Right cardiac atrium (tissue), 5 donors: ENCODE results near the gene TLL2. TPM values are rescaled to one million over a fixed set of nuclear protein-coding genes. Genes with fewer than 3 reads are reported as not detected.

Source experiments
- ATAC-seq, 2 donors: fragments of 200-7000 bp; cut with Tn5 transposase; one replicate each; pipeline versions ENCODE4 v1.8.0 to v1.9.1; 2020; ENCODE audit warnings: moderate library complexity in 2 of 2, mild to moderate bottlenecking in 1 of 2
- DNase-seq, 3 donors: peaks; one replicate each; pipeline ENCODE4 v3.0.0-alpha.2; 2020
- H3K27ac ChIP-seq: one replicate; pipeline ENCODE4 v1.5.1; 2013; ENCODE audit warnings: mild to moderate bottlenecking, low read length, control low read depth, moderate library complexity
- H3K27me3 ChIP-seq: one replicate; pipeline ENCODE4 v1.6.1; 2013; ENCODE audit not compliant: control insufficient read depth, insufficient read depth
- H3K4me1 ChIP-seq: one replicate; pipeline ENCODE4 v1.6.1; 2013; ENCODE audit warnings: low read length; ENCODE audit not compliant: control insufficient read depth, insufficient read depth
- H3K4me3 ChIP-seq: one replicate; pipeline ENCODE4 v1.5.1; 2013; ENCODE audit warnings: low read length, control low read depth
- H3K9me3 ChIP-seq: one replicate; pipeline ENCODE4 v1.6.1; 2013; ENCODE audit warnings: low read length; ENCODE audit not compliant: control insufficient read depth
- WGBS: extraction: QIAGEN DNeasy Blood & Tissue Kit; methylation state at CpG from one replicate; pipeline ENCODE4 v1.1.7; 2013; 5-methylcytosine and 5-hydroxymethylcytosine counted together
- intact Hi-C, 4 donors: fragments of 100-400 bp; cut with DNase I; formaldehyde crosslinking; loops; one replicate each; pipeline versions ENCODE4 v1.11.0 to v1.14.0; 2022 to 2023
- polyA plus RNA-seq: library from polyadenylated mRNA; stranded (reverse); fragments of 200-250 nt; gene quantifications from one replicate; pipeline ENCODE4 v1.2.3, GENCODE V29; 2013
- total RNA-seq, 4 donors: library from RNA; stranded (reverse); fragmentation: NEBNext Ultra II Directional; extraction: Animal tissue kit (Norgen Biotek cat#: 25700); gene quantifications; one replicate each; pipeline ENCODE4 v1.2.1, GENCODE V29; 2021
- donor health status: healthy with polysubstance abuse.
- donor health status: DM: no; HTN: yes; CAD: no.
- donor health status: DM: no; HTN: no; CAD: no.
- donor health status: DM: no; HTN: yes; CAD: no; lungs with severe emphysema.
- donor health status: DM: yes; HTN: yes; CAD: no.

Gene TLL2
- total and polyA plus RNA-seq, 5 donors = 1.4 to 5.2 (median 1.9) TPM

DNA sequence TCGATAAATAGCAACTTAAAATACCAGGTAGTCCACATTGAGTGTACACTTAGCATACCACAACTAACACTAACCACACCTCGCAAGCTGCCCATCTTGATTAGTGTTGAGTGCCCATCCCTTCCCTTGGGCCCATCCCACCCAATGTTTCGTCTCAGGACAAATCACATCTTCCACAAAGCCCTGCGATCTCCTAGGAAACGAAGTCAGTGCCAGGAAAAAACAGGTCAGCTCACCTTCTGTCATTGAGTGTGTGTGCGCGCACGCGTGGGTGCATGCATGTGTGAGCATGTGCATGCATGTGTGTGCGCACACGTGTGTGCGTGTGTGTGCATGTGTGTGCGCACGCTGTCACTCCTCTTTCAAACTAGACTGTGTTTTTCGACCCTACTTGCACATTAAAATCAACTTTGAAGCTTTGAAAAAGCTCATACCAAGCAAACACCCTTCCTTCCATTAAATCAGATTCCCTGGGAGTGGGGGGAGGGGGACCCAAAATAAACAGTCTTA lies 106.1 kb downstream of the TLL2 start:
- DNase-seq (no peak), ATAC-seq (no peak)
- no peak overlapping the region for H3K4me3 ChIP-seq
- intact Hi-C loops = no loop called here
- H3K27ac ChIP-seq = no peak overlapping the region
- H3K27me3 ChIP-seq = no peaks in the 10 kb centered on the region
- 83% methylated on average over 15 of the region's 15 CpGs for WGBS
- H3K4me1 ChIP-seq = no peaks in the 10 kb centered on the region
- no peaks in the 10 kb centered on the region for H3K9me3 ChIP-seq

DNA sequence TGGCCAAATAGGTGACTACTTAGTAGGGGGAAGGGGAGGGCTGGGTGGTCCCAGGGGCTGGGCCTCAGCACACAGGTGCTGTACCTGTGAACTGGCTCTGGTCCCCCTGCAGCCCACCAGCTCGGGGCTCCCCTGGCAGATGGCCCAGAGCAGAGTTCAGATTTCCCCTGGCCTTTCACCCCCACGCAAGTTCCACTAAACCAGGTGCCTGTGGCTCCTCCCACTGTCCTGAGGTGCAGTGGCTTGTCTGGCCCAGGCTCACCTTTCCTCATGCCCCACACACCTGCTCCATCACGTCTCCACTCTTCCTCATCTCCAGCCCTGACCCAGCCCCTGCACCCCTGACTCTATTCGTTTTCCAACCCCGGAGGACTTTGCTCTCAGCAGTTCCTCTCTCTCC lies 107.6 kb downstream of the TLL2 start:
- no peaks in the 10 kb centered on the region for H3K9me3 ChIP-seq
- no peak overlapping the region for H3K4me3 ChIP-seq
- H3K27me3 ChIP-seq = no peaks in the 10 kb centered on the region
- DNase-seq (no peak), ATAC-seq (no peak)
- WGBS = 84% methylated on average over 5 of the region's 5 CpGs
- H3K4me1 ChIP-seq = no peaks in the 10 kb centered on the region
- intact Hi-C loops = no loop called here
- no peak overlapping the region for H3K27ac ChIP-seq

GRCh38 chr10:96402417-96403305 lies 111.1 kb downstream of the TLL2 start:
- WGBS = 78% methylated on average over 16 of the region's 16 CpGs
- H3K27ac ChIP-seq = no peak overlapping the region
- H3K27me3 ChIP-seq = no peaks in the 10 kb centered on the region
- H3K4me1 ChIP-seq = peaks cover 2% of the 10 kb centered on the region
- intact Hi-C loops = no loop called here
- ATAC-seq = no peak
- H3K9me3 ChIP-seq = no peaks in the 10 kb centered on the region
- H3K4me3 ChIP-seq = no peak overlapping the region
- no peak for DNase-seq

- ATAC-seq (no peak), DNase-seq (no peak)
- no peaks in the 10 kb centered on the region for H3K9me3 ChIP-seq
- peak overlapping the region; percentile 72 for H3K27ac ChIP-seq
- WGBS = 47% methylated on average over 7 of the region's 7 CpGs
- no peak overlapping the region for H3K4me3 ChIP-seq
- no peaks in the 10 kb centered on the region for H3K27me3 ChIP-seq
- peaks cover 2% of the 10 kb centered on the region for H3K4me1 ChIP-seq
- intact Hi-C loops = no loop called here
Observed at GRCh38 chr10:96401036-96401435, 112.7 kb downstream of the TLL2 start.

DNA sequence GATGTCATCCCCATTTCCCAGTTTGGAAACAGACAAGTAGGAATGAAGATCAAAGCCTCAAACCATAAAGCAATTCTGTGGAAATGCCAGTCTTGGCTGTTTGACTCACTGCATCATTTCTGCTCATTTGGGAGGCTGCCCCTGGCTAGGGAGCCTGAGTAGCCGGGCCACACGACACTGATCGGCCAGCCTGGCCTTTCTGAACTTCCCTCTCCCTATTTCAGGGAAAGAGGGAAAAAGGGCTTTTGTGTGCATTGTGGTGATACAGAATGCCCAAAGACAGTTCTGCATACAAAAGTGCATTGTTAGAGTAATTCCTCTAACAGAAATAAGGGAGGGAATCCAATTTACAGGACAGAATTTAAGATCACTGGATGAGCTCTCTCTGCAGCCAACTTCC lies 113.3 kb downstream of the TLL2 start:
- Histone ChIP-seq H3K9me3 (no peaks in the 10 kb centered on the region), H3K4me1 (peaks cover 2% of the 10 kb centered on the region), H3K27me3 (no peaks in the 10 kb centered on the region), H3K27ac (no peak overlapping the region), H3K4me3 (no peak overlapping the region)
- DNase-seq = peak in 1 of 3 donors; percentile 56
- intact Hi-C loops = no loop called here
- WGBS = 45% methylated on average over 3 of the region's 3 CpGs
- ATAC-seq = no peak

DNA sequence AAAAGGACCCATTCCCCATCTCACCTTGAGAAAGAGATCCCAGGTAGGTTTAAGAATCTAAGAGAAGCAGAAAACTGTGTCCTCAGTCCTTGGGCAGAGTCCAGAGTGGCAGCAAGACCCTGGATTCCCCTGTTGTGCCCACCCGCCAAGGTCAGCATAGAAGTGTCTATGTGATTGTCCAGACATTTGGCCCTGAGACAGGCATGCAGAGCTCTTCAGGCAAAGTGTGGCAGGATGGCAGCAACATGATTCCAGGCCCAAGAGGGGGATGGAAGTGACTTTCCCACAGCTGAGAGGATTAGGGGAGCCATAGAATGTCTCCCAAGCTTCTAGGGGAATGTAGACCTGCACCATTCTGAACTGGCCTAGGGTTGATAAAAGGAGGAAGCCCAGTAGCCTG lies 115.8 kb downstream of the TLL2 start:
- Histone ChIP-seq H3K27ac (peak overlapping the region; percentile 63), H3K4me1 (peaks cover 2% of the 10 kb centered on the region), H3K4me3 (no peak overlapping the region), H3K27me3 (no peaks in the 10 kb centered on the region), H3K9me3 (no peaks in the 10 kb centered on the region)
- no peak for DNase-seq
- intact Hi-C loops = loop anchor here in 3 of 4 donors (2.0 to 10.0 kb wide), 4 partner anchors 114 to 427 kb away; partner anchors contain the start of gene TLL2 (in 2 of the 3)
- peak; percentile 55 to 64 for ATAC-seq
- whole genome bisulfite sequencing = 79% methylated on average over 1 of the region's 1 CpG

GRCh38 chr10:96395931-96396877 lies 117.5 kb downstream of the TLL2 start:
- H3K27ac ChIP-seq = no peak overlapping the region
- H3K4me1 ChIP-seq = peaks cover 2% of the 10 kb centered on the region
- WGBS = 25% methylated on average over 24 of the region's 24 CpGs
- intact Hi-C loops = loop anchor here in 3 of 4 donors (2.0 to 10.0 kb wide), 4 partner anchors 116 to 429 kb away; partner anchors contain the start of gene TLL2 (in 2 of the 3)
- H3K4me3 ChIP-seq = no peak overlapping the region
- no peaks in the 10 kb centered on the region for H3K9me3 ChIP-seq
- DNase-seq (peak; percentile 60 to 86 (median 81)), ATAC-seq (peak; percentile 71 to 78)
- no peaks in the 10 kb centered on the region for H3K27me3 ChIP-seq

GRCh38 chr10:96390460-96390864 lies 123.3 kb downstream of the TLL2 start:
- DNase-seq (peak; percentile 60 to 88 (median 84)), ATAC-seq (peak; percentile 86 to 87)
- intact Hi-C loops = loop anchor here in 3 of 4 donors (5.0 to 10.0 kb wide), 3 partner anchors 122 to 434 kb away; partner anchors contain the start of gene TLL2 (in 2 of the 3)
- H3K4me1 ChIP-seq = peaks cover 3% of the 10 kb centered on the region
- no peaks in the 10 kb centered on the region for H3K27me3 ChIP-seq
- H3K4me3 ChIP-seq = no peak overlapping the region
- no peaks in the 10 kb centered on the region for H3K9me3 ChIP-seq
- H3K27ac ChIP-seq = peak overlapping the region; percentile 43
- 63% methylated on average over 7 of the region's 7 CpGs for WGBS

GRCh38 chr10:96389785-96390184 lies 123.9 kb downstream of the TLL2 start:
- ATAC-seq (no peak), DNase-seq (no peak)
- Histone ChIP-seq H3K27ac (no peak overlapping the region), H3K9me3 (no peaks in the 10 kb centered on the region), H3K4me3 (no peak overlapping the region), H3K4me1 (peaks cover 3% of the 10 kb centered on the region), H3K27me3 (no peaks in the 10 kb centered on the region)
- 73% methylated on average over 5 of the region's 5 CpGs for WGBS
- intact Hi-C loops = loop anchor here in 3 of 4 donors (5.0 to 10.0 kb wide), 3 partner anchors 123 to 435 kb away; partner anchors contain the start of gene TLL2 (in 2 of the 3)

- intact Hi-C loops = loop anchor here in 1 of 4 donors (10.0 kb wide), 1 partner anchor 357 kb away; no protein-coding TSS in a partner anchor
- Histone ChIP-seq H3K9me3 (no peaks in the 10 kb centered on the region), H3K4me3 (no peak overlapping the region), H3K27ac (no peak overlapping the region), H3K27me3 (no peaks in the 10 kb centered on the region), H3K4me1 (peaks cover 3% of the 10 kb centered on the region)
- DNase-seq (no peak), ATAC-seq (no peak)
- 77% methylated on average over 7 of the region's 7 CpGs for WGBS
Observed at GRCh38 chr10:96387601-96388000, 126.1 kb downstream of the TLL2 start.
